Activated naive CD4-positive, alpha-beta T cell treated with anti-CD3 and anti-CD28 coated beads, Interleukin-2, amount 50 U/mL, for 72 hours (primary cell): Measurements from ENCODE around the gene SNPH. TPM values are rescaled to one million over a fixed set of nuclear protein-coding genes. Genes with fewer than 3 reads are reported as not detected.

Experiments
- ATAC-seq, 2 donors: fragments of 150-1000 bp; cut with Tn5 transposase; 2 replicates each; pipeline ENCODE4 v1.10.0; 2021; ENCODE audit warnings: mild to moderate bottlenecking in 2 of 2, moderate library complexity in 2 of 2
- DNase-seq, 2 donors: peaks; one replicate each; pipeline ENCODE4 v3.0.0; 2021 to 2022; ENCODE audit warnings: low spot score in 2 of 2
- H3K27ac Mint-ChIP-seq, 2 donors: one replicate each; pipeline ENCODE4 v1.8.0; 2022; ENCODE audit warnings: mild to moderate bottlenecking in 2 of 2, mixed read lengths in 2 of 2
- H3K36me3 Mint-ChIP-seq, 2 donors: one replicate each; pipeline ENCODE4 v1.8.0; 2022; ENCODE audit warnings: mixed read lengths in 2 of 2
- H3K9me3 Mint-ChIP-seq, 2 donors: one replicate each; pipeline ENCODE4 v1.8.0; 2022; ENCODE audit warnings: mixed read lengths in 2 of 2
- total RNA-seq, 2 donors: library from RNA; stranded (reverse); gene quantifications; one replicate each; pipeline ENCODE4 v1.2.3, GENCODE V29; 2022

SNPH gene
- total RNA-seq, 2 donors from 2014 or later = 3.2 to 4.8 TPM

- Mint-ChIP-seq H3K9me3 (no peaks in the 10 kb centered on the region), H3K36me3 (no peaks in the 10 kb centered on the region), H3K27ac (no peak overlapping the region)
- DNase-seq (no peak), ATAC-seq (no peak)
These were observed 12.9 kb downstream of the SNPH start for GRCh38 chr20:1278993-1279392.

GRCh38 chr20:1280195-1281102 lies 14.4 kb downstream of the SNPH start:
- no peaks in the 10 kb centered on the region for H3K9me3 Mint-ChIP-seq
- no peak for DNase-seq
- peak in 1 of 2 donors; percentile 46 for ATAC-seq
- H3K36me3 Mint-ChIP-seq = no peaks in the 10 kb centered on the region
- H3K27ac Mint-ChIP-seq = no peak overlapping the region

GRCh38 chr20:1281279-1282057 lies 15.4 kb downstream of the SNPH start:
- Mint-ChIP-seq H3K36me3 (no peaks in the 10 kb centered on the region), H3K9me3 (no peaks in the 10 kb centered on the region), H3K27ac (peak overlapping the region in 1 of 2 donors; percentile 28)
- ATAC-seq (no peak), DNase-seq (no peak)

- ATAC-seq = no peak
- no peak for DNase-seq
- H3K9me3 Mint-ChIP-seq = no peaks in the 10 kb centered on the region
- H3K36me3 Mint-ChIP-seq = no peaks in the 10 kb centered on the region
- H3K27ac Mint-ChIP-seq = no peak overlapping the region
These were observed 16.9 kb downstream of the SNPH start for GRCh38 chr20:1282966-1283365.

- no peak for ATAC-seq
- H3K36me3 Mint-ChIP-seq = no peaks in the 10 kb centered on the region
These were observed 17.7 kb downstream of the SNPH start for GRCh38 chr20:1283522-1284510.

GRCh38 chr20:1286267-1287024 lies 20.4 kb downstream of the SNPH start:
- H3K27ac Mint-ChIP-seq = peak overlapping the region; percentile 44 to 73
- DNase-seq (peak in 1 of 2 donors; percentile 18), ATAC-seq (peak; percentile 24 to 49)
- no peaks in the 10 kb centered on the region for H3K9me3 Mint-ChIP-seq
- no peaks in the 10 kb centered on the region for H3K36me3 Mint-ChIP-seq

More at GRCh38 chr20:1283522-1284510, 17.7 kb downstream of the SNPH start:
- H3K27ac Mint-ChIP-seq = peak overlapping the region in 1 of 2 donors; percentile 12
- DNase-seq = no peak
- no peaks in the 10 kb centered on the region for H3K9me3 Mint-ChIP-seq

- peak; percentile 76 to 83 for ATAC-seq
- no peaks in the 10 kb centered on the region for H3K36me3 Mint-ChIP-seq
- no peak for DNase-seq
- H3K27ac Mint-ChIP-seq = peak overlapping the region; percentile 44 to 89
- no peaks in the 10 kb centered on the region for H3K9me3 Mint-ChIP-seq
These were observed 21.2 kb downstream of the SNPH start for GRCh38 chr20:1287306-1287705.

- ATAC-seq (no peak), DNase-seq (no peak)
- Mint-ChIP-seq H3K36me3 (no peaks in the 10 kb centered on the region), H3K9me3 (no peaks in the 10 kb centered on the region), H3K27ac (peak overlapping the region in 1 of 2 donors; percentile 44)
These were observed 21.9 kb downstream of the SNPH start for GRCh38 chr20:1287787-1288569.

GRCh38 chr20:1291191-1291741 lies 25.2 kb downstream of the SNPH start:
- Mint-ChIP-seq H3K36me3 (no peaks in the 10 kb centered on the region), H3K27ac (no peak overlapping the region), H3K9me3 (no peaks in the 10 kb centered on the region)
- ATAC-seq (no peak), DNase-seq (no peak)

- Mint-ChIP-seq H3K9me3 (no peaks in the 10 kb centered on the region), H3K27ac (peak overlapping the region in 1 of 2 donors; percentile 39), H3K36me3 (no peaks in the 10 kb centered on the region)
- DNase-seq (no peak), ATAC-seq (no peak)
These were observed 26.5 kb downstream of the SNPH start for GRCh38 chr20:1292620-1293019.

GRCh38 chr20:1293641-1294379 lies 27.7 kb downstream of the SNPH start:
- Mint-ChIP-seq H3K9me3 (no peaks in the 10 kb centered on the region), H3K36me3 (no peaks in the 10 kb centered on the region), H3K27ac (peak overlapping the region; percentile 22 to 39)
- no peak for ATAC-seq
- no peak for DNase-seq

GRCh38 chr20:1294497-1294896 lies 28.4 kb downstream of the SNPH start:
- no peaks in the 10 kb centered on the region for H3K9me3 Mint-ChIP-seq
- no peaks in the 10 kb centered on the region for H3K36me3 Mint-ChIP-seq
- no peak overlapping the region for H3K27ac Mint-ChIP-seq
- no peak for DNase-seq
- ATAC-seq = no peak

- Mint-ChIP-seq H3K27ac (no peak overlapping the region), H3K36me3 (no peaks in the 10 kb centered on the region), H3K9me3 (no peaks in the 10 kb centered on the region)
- ATAC-seq (no peak), DNase-seq (no peak)
These were observed 29.3 kb downstream of the SNPH start for GRCh38 chr20:1295276-1295930.

GRCh38 chr20:1296117-1296610 lies 30.1 kb downstream of the SNPH start:
- Mint-ChIP-seq H3K36me3 (no peaks in the 10 kb centered on the region), H3K27ac (peak overlapping the region in 1 of 2 donors; percentile 77), H3K9me3 (no peaks in the 10 kb centered on the region)
- ATAC-seq (no peak), DNase-seq (no peak)
